OCI-LY7 (cell line): Measurements from ENCODE around the gene KIDINS220. TPM values are rescaled to one million over a fixed set of nuclear protein-coding genes. Genes with fewer than 3 reads are reported as not detected.

Experiments
- BruUV-seq: library from RNA; stranded (reverse); fragments of 400-500 nt; replicated peaks from 2 replicates; lab custom pipeline; 2021; lab: Mats Ljungman, UMichigan
- CTCF ChIA-PET: fragments of 300-600 bp; sonication (Branson Sonifier 250); formaldehyde crosslinking; loops from one replicate; lab custom pipeline; 2022; ENCODE audit warnings: antibody characterized with exemption; ENCODE audit not compliant: unreplicated experiment; lab: Charles Lee
- POLR2A ChIA-PET: fragments of 300-600 bp; sonication (Branson Sonifier 250); formaldehyde crosslinking; loops from one replicate; lab custom pipeline; 2022; ENCODE audit warnings: antibody characterized with exemption; lab: Charles Lee
- DNase-seq: peaks from one replicate; pipeline ENCODE4 v3.0.0-alpha.2; 2015; ENCODE audit warnings: low spot score
- H2AFZ ChIP-seq: fragments of 200-600 bp; sonication (generic), shearing (Covaris generic); 2 replicates; pipeline ENCODE4 v1.6.1; 2014; ENCODE audit warnings: mild to moderate bottlenecking, antibody characterized with exemption, low read length, moderate library complexity
- H3K27ac ChIP-seq: fragments of 200-600 bp; sonication (generic); 2 replicates; pipeline ENCODE4 v1.5.1; 2014; ENCODE audit warnings: mixed run types, low read depth, mild to moderate bottlenecking, moderate library complexity, low read length, inconsistent platforms; ENCODE audit not compliant: poor library complexity, severe bottlenecking
- H3K36me3 ChIP-seq: fragments of 200-600 bp; sonication (generic); 2 replicates; pipeline ENCODE4 v1.6.1; 2014; ENCODE audit warnings: mild to moderate bottlenecking, antibody characterized with exemption, low read length, moderate library complexity, mixed read lengths; ENCODE audit not compliant: insufficient read depth
- H3K4me1 ChIP-seq: fragments of 200-600 bp; sonication (generic); 2 replicates; pipeline ENCODE4 v1.5.1; 2014; ENCODE audit warnings: mild to moderate bottlenecking, low read length; ENCODE audit not compliant: insufficient read depth, poor library complexity, severe bottlenecking
- H3K4me2 ChIP-seq: fragments of 200-600 bp; sonication (generic); 2 replicates; pipeline ENCODE4 v1.6.1; 2014; ENCODE audit warnings: mild to moderate bottlenecking, low read length
- H3K4me3 ChIP-seq: fragments of 200-600 bp; sonication (generic); 2 replicates; pipeline ENCODE4 v1.5.1; 2014; ENCODE audit warnings: mild to moderate bottlenecking, low read depth, low read length; ENCODE audit not compliant: poor library complexity, severe bottlenecking
- H3K79me2 ChIP-seq: fragments of 200-600 bp; sonication (generic); 2 replicates; pipeline ENCODE4 v1.6.1; 2016; ENCODE audit warnings: low read depth, mild to moderate bottlenecking, low read length, moderate library complexity, mixed read lengths; ENCODE audit not compliant: insufficient read depth
- H3K9me2 ChIP-seq: fragments of 200-600 bp; sonication (generic); 2 replicates; pipeline ENCODE4 v1.6.1; 2016; ENCODE audit warnings: mild to moderate bottlenecking, low read length, mixed read lengths; ENCODE audit not compliant: insufficient read depth
- H3K9me3 ChIP-seq: fragments of 200-600 bp; sonication (generic); 2 replicates; pipeline ENCODE4 v1.6.1; 2014; ENCODE audit warnings: mild to moderate bottlenecking, mixed run types, low read length, mixed read lengths
- H4K20me1 ChIP-seq: fragments of 200-600 bp; sonication (generic); 2 replicates; pipeline ENCODE4 v1.6.1; 2014; ENCODE audit warnings: mild to moderate bottlenecking, antibody characterized with exemption, low read length, moderate library complexity, mixed read lengths; ENCODE audit not compliant: insufficient read depth
- EZH2phosphoT487 ChIP-seq: fragments of 200-600 bp; sonication (generic); IDR thresholded peaks from 2 replicates; pipeline ENCODE4 v1.6.1; 2018; ENCODE audit warnings: low read depth, borderline replicate concordance, mild to moderate bottlenecking, mixed run types, antibody characterized with exemption, low read length, moderate library complexity, mixed read lengths
- intact Hi-C: fragments of 100-400 bp; cut with micrococcal nuclease; formaldehyde crosslinking; loops from one replicate; pipeline ENCODE4 v1.10.0; 2022; ENCODE audit not compliant: unreplicated experiment
- total RNA-seq, 2 experiments: library from RNA; depleted of rRNA in 1 of 2; stranded (reverse); fragments of >200 nt in 1 of 2; shearing (Covaris generic) in 1 of 2; gene quantifications; 2 replicates each; pipeline ENCODE4 v1.2.3, GENCODE V29; 2014 to 2022
- TF ChIP-seq, protein P1 (sequence below): fragments of 200-600 bp; sonication (generic); conservative IDR thresholded peaks from 2 replicates; pipeline ENCODE4 v1.5.1; 2014; ENCODE audit warnings: mild to moderate bottlenecking, antibody characterized with exemption, low read length, moderate library complexity, mixed read lengths

The KIDINS220 gene
- total RNA-seq, 2 experiments from 2014 or later, result 29.1 to 32.3 TPM

DNA sequence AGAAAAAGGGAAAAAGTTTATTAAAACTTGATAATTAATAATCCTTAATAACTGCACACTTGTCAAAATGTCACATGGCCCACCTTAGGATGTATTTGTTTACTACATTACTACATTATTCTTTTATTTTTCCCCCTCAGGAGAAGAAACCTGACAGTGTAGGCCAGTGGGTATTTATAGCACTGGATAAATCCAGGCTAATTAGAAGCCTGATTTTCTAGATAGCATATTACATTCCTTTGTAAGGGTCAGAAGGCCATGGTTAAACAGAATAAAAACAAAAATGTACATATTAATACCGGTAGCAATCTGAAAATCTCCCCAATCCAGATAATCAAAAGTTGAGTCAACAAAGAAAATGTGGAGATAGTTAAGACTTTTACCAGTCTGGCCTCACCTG, 21.5 kb upstream of the KIDINS220 start:
- H3K4me1 ChIP-seq, result no peaks in the 10 kb centered on the region
- H3K4me2 ChIP-seq, result no peak overlapping the region
- H3K79me2 ChIP-seq, result no peaks in the 10 kb centered on the region
- BruUV-seq, result no TSS peak
- DNase-seq, result no peak
- TF ChIP-seq, protein P1, sequence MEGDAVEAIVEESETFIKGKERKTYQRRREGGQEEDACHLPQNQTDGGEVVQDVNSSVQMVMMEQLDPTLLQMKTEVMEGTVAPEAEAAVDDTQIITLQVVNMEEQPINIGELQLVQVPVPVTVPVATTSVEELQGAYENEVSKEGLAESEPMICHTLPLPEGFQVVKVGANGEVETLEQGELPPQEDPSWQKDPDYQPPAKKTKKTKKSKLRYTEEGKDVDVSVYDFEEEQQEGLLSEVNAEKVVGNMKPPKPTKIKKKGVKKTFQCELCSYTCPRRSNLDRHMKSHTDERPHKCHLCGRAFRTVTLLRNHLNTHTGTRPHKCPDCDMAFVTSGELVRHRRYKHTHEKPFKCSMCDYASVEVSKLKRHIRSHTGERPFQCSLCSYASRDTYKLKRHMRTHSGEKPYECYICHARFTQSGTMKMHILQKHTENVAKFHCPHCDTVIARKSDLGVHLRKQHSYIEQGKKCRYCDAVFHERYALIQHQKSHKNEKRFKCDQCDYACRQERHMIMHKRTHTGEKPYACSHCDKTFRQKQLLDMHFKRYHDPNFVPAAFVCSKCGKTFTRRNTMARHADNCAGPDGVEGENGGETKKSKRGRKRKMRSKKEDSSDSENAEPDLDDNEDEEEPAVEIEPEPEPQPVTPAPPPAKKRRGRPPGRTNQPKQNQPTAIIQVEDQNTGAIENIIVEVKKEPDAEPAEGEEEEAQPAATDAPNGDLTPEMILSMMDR, result no peak
- no peak for TF ChIP-seq EZH2phosphoT487
- H4K20me1 ChIP-seq, result no peaks in the 10 kb centered on the region
- H2AFZ ChIP-seq, result no peak overlapping the region
- no peak overlapping the region for H3K4me3 ChIP-seq
- H3K27ac ChIP-seq, result no peak overlapping the region
- intact Hi-C loops, result no loop called here
- ChIA-PET POLR2A (interaction anchor here (0.7 kb wide), 1 partner anchor 790 kb away, joined by 4 read pairs; no protein-coding TSS in a partner anchor), CTCF (no interaction called here)
- H3K9me2 ChIP-seq, result no peaks in the 10 kb centered on the region
- H3K36me3 ChIP-seq, result no peaks in the 10 kb centered on the region
- no peaks in the 10 kb centered on the region for H3K9me3 ChIP-seq

- no peaks in the 10 kb centered on the region for H3K36me3 ChIP-seq
- no peaks in the 10 kb centered on the region for H3K4me1 ChIP-seq
- H3K9me2 ChIP-seq, result no peaks in the 10 kb centered on the region
- H3K4me2 ChIP-seq, result no peak overlapping the region
- ChIA-PET CTCF (interaction anchor here (0.6 kb wide), 1 partner anchor 311 kb away, joined by 3 read pairs; no protein-coding TSS in a partner anchor), POLR2A (interaction anchor here (0.5 to 0.7 kb wide), 2 partner anchors 98 to 790 kb away, joined by 3 to 4 read pairs; no protein-coding TSS in a partner anchor)
- no peak for DNase-seq
- no peak overlapping the region for H3K4me3 ChIP-seq
- no peaks in the 10 kb centered on the region for H3K79me2 ChIP-seq
- no peak overlapping the region for H2AFZ ChIP-seq
- TF ChIP-seq, protein P1, result no peak
- no TSS peak for BruUV-seq
- H3K27ac ChIP-seq, result no peak overlapping the region
- intact Hi-C loops, result no loop called here
- H3K9me3 ChIP-seq, result no peaks in the 10 kb centered on the region
- no peaks in the 10 kb centered on the region for H4K20me1 ChIP-seq
Measured at GRCh38 chr2:8858264-8858663, 20.9 kb upstream of the KIDINS220 start.

GRCh38 chr2:8857709-8858108, 20.3 kb upstream of the KIDINS220 start:
- no peaks in the 10 kb centered on the region for H3K4me1 ChIP-seq
- no peak for DNase-seq
- H3K9me2 ChIP-seq, result no peaks in the 10 kb centered on the region
- TF ChIP-seq, protein P1, result no peak
- TF ChIP-seq EZH2phosphoT487, result no peak
- no peak overlapping the region for H2AFZ ChIP-seq
- intact Hi-C loops, result no loop called here
- ChIA-PET CTCF (interaction anchor here (0.6 kb wide), 1 partner anchor 310 kb away, joined by 3 read pairs; no protein-coding TSS in a partner anchor), POLR2A (interaction anchor here (0.5 to 0.6 kb wide), 2 partner anchors 97 to 261 kb away, joined by 3 to 4 read pairs; no protein-coding TSS in a partner anchor)
- no peaks in the 10 kb centered on the region for H3K79me2 ChIP-seq
- BruUV-seq, result no TSS peak
- H3K9me3 ChIP-seq, result no peaks in the 10 kb centered on the region
- no peak overlapping the region for H3K4me3 ChIP-seq
- H3K27ac ChIP-seq, result no peak overlapping the region
- H3K36me3 ChIP-seq, result no peaks in the 10 kb centered on the region
- H3K4me2 ChIP-seq, result no peak overlapping the region
- H4K20me1 ChIP-seq, result no peaks in the 10 kb centered on the region
